SK-N-SH (cell line): ENCODE data around the gene TSHZ3. TPM values are rescaled to one million over a fixed set of nuclear protein-coding genes. Genes with fewer than 3 reads are reported as not detected.

Experiments used
- CTCF ChIA-PET: fragments of 300-600, 350-600 bp; formaldehyde crosslinking; extraction: SDS; loops from one replicate; lab custom pipeline; 2021; lab: Yijun Ruan, JAX
- POLR2A ChIA-PET: fragments of 350-600 bp; sonication (Branson Sonifier 250); formaldehyde crosslinking; extraction: SDS; loops from one replicate; lab custom pipeline; 2020; ENCODE audit warnings: antibody characterized with exemption, inconsistent platforms; lab: Yijun Ruan, JAX
- DNase-seq: peaks from one replicate; pipeline ENCODE4 v3.0.0; 2012
- H2AFZ ChIP-seq: fragments of 200-600 bp; sonication (generic); 2 replicates; pipeline ENCODE4 v1.8.1; 2016; ENCODE audit warnings: antibody characterized with exemption, mild to moderate bottlenecking, low read depth
- H3F3A ChIP-seq: fragments of 200-600 bp; sonication (generic); replicated peaks from 2 replicates; pipeline ENCODE3; 2016; ENCODE audit warnings: antibody characterized with exemption, mild to moderate bottlenecking; ENCODE audit not compliant: insufficient read depth
- H3K27ac ChIP-seq, 2 experiments: fragments of 200-500 bp in 1 of 2; fragments of 200-600 bp in 1 of 2; sonication (Bioruptor generic) in 1 of 2; sonication (generic), shearing (Covaris generic) in 1 of 2; 2 replicates each; pipeline versions ENCODE4 v1.5.1 to v1.6.1; 2014 to 2016; ENCODE audit warnings: low read depth in 2 of 2, inconsistent platforms in 1 of 2, low read length in 1 of 2, mild to moderate bottlenecking in 1 of 2, mixed read lengths in 1 of 2
- H3K27me3 ChIP-seq: fragments of 200-600 bp; sonication (generic), shearing (Covaris generic); 2 replicates; pipeline ENCODE4 v1.6.1; 2016; ENCODE audit warnings: mixed run types; ENCODE audit not compliant: insufficient read depth
- H3K36me3 ChIP-seq, 2 experiments: fragments of 200-500 bp in 1 of 2; fragments of 200-600 bp in 1 of 2; sonication (Bioruptor generic) in 1 of 2; sonication (generic) in 1 of 2; replicated peaks in 1 of 2; 2 replicates each; pipeline versions ENCODE3 to v1.5.1; 2014 to 2016; ENCODE audit warnings: low read length in 1 of 2, mild to moderate bottlenecking in 1 of 2; ENCODE audit not compliant: insufficient read depth in 2 of 2, control insufficient read depth in 1 of 2
- H3K4me1 ChIP-seq, 2 experiments: fragments of 200-500 bp in 1 of 2; fragments of 200-600 bp in 1 of 2; sonication (Bioruptor generic) in 1 of 2; sonication (generic), shearing (Covaris generic) in 1 of 2; 2 replicates each; pipeline versions ENCODE4 v1.5.1 to v1.6.1; 2014 to 2016; ENCODE audit warnings: low read depth in 1 of 2, low read length in 1 of 2, mixed run types in 1 of 2; ENCODE audit not compliant: insufficient read depth in 2 of 2, control insufficient read depth in 1 of 2
- H3K4me2 ChIP-seq: fragments of 200-600 bp; sonication (generic), shearing (Covaris generic); 2 replicates; pipeline ENCODE4 v1.6.1; 2017; ENCODE audit warnings: mixed run types
- H3K4me3 ChIP-seq, 2 experiments: fragments of 200-500 bp in 1 of 2; fragments of 200-600 bp in 1 of 2; sonication (Bioruptor generic) in 1 of 2; sonication (generic), shearing (Covaris generic) in 1 of 2; 2 replicates each; pipeline versions ENCODE4 v1.5.1 to v1.8.1; 2014 to 2016; ENCODE audit warnings: low read depth in 2 of 2, inconsistent platforms in 1 of 2, low read length in 1 of 2, mild to moderate bottlenecking in 1 of 2, mixed read lengths in 1 of 2, moderate library complexity in 1 of 2
- H3K79me2 ChIP-seq: fragments of 200-600 bp; sonication (generic); 2 replicates; pipeline ENCODE4 v1.8.1; 2017; ENCODE audit warnings: mild to moderate bottlenecking; ENCODE audit not compliant: insufficient read depth
- H3K9ac ChIP-seq: fragments of 200-600 bp; sonication (generic); 2 replicates; pipeline ENCODE4 v1.6.1; 2017; ENCODE audit warnings: mixed run types
- H3K9me2 ChIP-seq: fragments of 200-600 bp; sonication (generic); 2 replicates; pipeline ENCODE4 v1.6.1; 2017; ENCODE audit warnings: mixed run types
- H3K9me3 ChIP-seq: fragments of 200-600 bp; sonication (generic); 2 replicates; pipeline ENCODE4 v1.6.1; 2017; ENCODE audit warnings: mixed run types, mild to moderate bottlenecking, moderate library complexity
- H4K20me1 ChIP-seq: fragments of 200-600 bp; sonication (generic); 2 replicates; pipeline ENCODE4 v1.6.1; 2017; ENCODE audit warnings: mild to moderate bottlenecking, mixed run types; ENCODE audit not compliant: insufficient read depth
- CHD2 ChIP-seq: fragments of 150-350 bp; IDR thresholded peaks from 2 replicates; pipeline ENCODE4 v1.6.1; 2018; ENCODE audit warnings: low read length; ENCODE audit not compliant: partially characterized antibody
- EP300 ChIP-seq, 2 experiments: IDR thresholded peaks; 2 replicates each; pipeline versions ENCODE4 v1.4.0 to v1.6.1; 2012; ENCODE audit warnings: borderline replicate concordance in 1 of 2, low read depth in 1 of 2, low read length in 1 of 2
- FOXM1 ChIP-seq: IDR thresholded peaks from 2 replicates; pipeline ENCODE4 v1.4.0; 2012; ENCODE audit warnings: low read depth, mild to moderate bottlenecking
- GATA2 ChIP-seq: sonication (generic); formaldehyde crosslinking; IDR thresholded peaks from 2 replicates; pipeline ENCODE4 v1.5.0; 2020; ENCODE audit warnings: mild to moderate bottlenecking, missing genetic modification reagents
- IRF3 ChIP-seq: fragments of 150-350 bp; IDR thresholded peaks from 2 replicates; pipeline ENCODE4 v1.6.1; 2016; ENCODE audit warnings: mild to moderate bottlenecking, low read depth, low read length
- MAX ChIP-seq: IDR thresholded peaks from 2 replicates; pipeline ENCODE4 v1.4.0; 2012; ENCODE audit warnings: low read depth
- NFIC ChIP-seq: IDR thresholded peaks from 2 replicates; pipeline ENCODE4 v1.4.0; 2012; ENCODE audit warnings: borderline replicate concordance
- POLR2AphosphoS5 ChIP-seq: IDR thresholded peaks from 2 replicates; pipeline ENCODE4 v1.6.1; 2012; ENCODE audit warnings: low read depth, low read length
- RCOR1 ChIP-seq: fragments of 150-350 bp; IDR thresholded peaks from 2 replicates; pipeline ENCODE4 v1.6.1; 2017; ENCODE audit warnings: antibody characterized with exemption, low read length
- RFX5 ChIP-seq: IDR thresholded peaks from 2 replicates; pipeline ENCODE4 v1.6.1; 2012; ENCODE audit warnings: mild to moderate bottlenecking, improper control_type of control experiment, low read length
- TEAD4 ChIP-seq: IDR thresholded peaks from 2 replicates; pipeline ENCODE4 v1.4.0; 2012; ENCODE audit warnings: mild to moderate bottlenecking, borderline replicate concordance; ENCODE audit not compliant: insufficient read depth
- YY1 ChIP-seq: IDR thresholded peaks from 2 replicates; pipeline ENCODE4 v1.4.0; 2012; ENCODE audit warnings: low read depth, mild to moderate bottlenecking
- ZBTB33 ChIP-seq: IDR thresholded peaks from 2 replicates; pipeline ENCODE4 v1.4.0; 2012; ENCODE audit warnings: low read depth, borderline replicate concordance
- WGBS: methylation state at CpG from one replicate; pipeline ENCODE4 v1.1.6; 2017; ENCODE audit warnings: low lambda C conversion rate; 5-methylcytosine and 5-hydroxymethylcytosine counted together
- polyA plus RNA-seq, 3 experiments: library from polyadenylated mRNA; depleted of rRNA; stranded (reverse); fragments of >200 nt; gene quantifications; 2 replicates each; pipeline ENCODE4 v1.2.3, GENCODE V29; 2012
- TF ChIP-seq, protein P1 (sequence below): IDR thresholded peaks from 2 replicates; pipeline ENCODE4 v1.6.1; 2012; ENCODE audit warnings: mild to moderate bottlenecking, low read depth, low read length, moderate library complexity

Gene TSHZ3
- polyA plus RNA-seq, 1 of the 3 experiments (the other 2 are of a cell fraction): 3.3 TPM

DNA sequence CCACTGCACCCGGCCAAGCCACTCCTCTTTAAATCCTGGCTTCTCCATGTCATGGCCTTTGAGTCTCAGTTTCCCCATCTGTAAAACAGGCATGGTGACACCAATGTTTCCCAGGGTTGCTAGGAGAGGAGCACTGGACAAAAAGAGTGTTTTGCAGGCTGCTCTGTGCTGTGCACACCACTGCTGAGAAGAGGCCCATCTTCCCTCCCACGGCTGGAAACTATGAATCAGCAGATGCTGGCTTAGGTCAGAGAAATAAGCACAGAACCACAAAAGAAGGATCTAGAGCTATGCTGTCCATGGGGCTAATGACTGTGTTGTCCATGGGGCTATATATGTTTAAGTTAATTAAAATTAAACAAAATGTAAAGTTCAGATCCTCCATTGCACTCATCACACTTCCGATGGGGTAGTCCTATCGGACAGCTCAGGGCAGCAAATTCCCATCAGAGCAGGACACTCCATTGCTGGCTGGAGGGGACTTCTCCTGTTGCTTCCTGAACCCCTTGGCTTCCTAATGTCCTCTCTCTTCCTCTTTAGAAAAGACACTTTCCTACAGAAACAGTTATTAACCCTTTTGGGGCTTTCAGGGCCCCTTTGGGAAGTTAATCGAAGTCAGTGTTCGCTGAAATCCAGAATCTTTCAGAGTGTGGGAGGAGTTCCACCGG, 37.1 kb downstream of the TSHZ3 start (continued):
- TF ChIP-seq, protein P1, sequence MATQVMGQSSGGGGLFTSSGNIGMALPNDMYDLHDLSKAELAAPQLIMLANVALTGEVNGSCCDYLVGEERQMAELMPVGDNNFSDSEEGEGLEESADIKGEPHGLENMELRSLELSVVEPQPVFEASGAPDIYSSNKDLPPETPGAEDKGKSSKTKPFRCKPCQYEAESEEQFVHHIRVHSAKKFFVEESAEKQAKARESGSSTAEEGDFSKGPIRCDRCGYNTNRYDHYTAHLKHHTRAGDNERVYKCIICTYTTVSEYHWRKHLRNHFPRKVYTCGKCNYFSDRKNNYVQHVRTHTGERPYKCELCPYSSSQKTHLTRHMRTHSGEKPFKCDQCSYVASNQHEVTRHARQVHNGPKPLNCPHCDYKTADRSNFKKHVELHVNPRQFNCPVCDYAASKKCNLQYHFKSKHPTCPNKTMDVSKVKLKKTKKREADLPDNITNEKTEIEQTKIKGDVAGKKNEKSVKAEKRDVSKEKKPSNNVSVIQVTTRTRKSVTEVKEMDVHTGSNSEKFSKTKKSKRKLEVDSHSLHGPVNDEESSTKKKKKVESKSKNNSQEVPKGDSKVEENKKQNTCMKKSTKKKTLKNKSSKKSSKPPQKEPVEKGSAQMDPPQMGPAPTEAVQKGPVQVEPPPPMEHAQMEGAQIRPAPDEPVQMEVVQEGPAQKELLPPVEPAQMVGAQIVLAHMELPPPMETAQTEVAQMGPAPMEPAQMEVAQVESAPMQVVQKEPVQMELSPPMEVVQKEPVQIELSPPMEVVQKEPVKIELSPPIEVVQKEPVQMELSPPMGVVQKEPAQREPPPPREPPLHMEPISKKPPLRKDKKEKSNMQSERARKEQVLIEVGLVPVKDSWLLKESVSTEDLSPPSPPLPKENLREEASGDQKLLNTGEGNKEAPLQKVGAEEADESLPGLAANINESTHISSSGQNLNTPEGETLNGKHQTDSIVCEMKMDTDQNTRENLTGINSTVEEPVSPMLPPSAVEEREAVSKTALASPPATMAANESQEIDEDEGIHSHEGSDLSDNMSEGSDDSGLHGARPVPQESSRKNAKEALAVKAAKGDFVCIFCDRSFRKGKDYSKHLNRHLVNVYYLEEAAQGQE: no peak
- TF ChIP-seq ZBTB33 (no peak), GATA2 (CRISPR knock-in tag) (no peak), TEAD4 (no peak)
- TF ChIP-seq, all 33 proteins: peak for 0

DNA sequence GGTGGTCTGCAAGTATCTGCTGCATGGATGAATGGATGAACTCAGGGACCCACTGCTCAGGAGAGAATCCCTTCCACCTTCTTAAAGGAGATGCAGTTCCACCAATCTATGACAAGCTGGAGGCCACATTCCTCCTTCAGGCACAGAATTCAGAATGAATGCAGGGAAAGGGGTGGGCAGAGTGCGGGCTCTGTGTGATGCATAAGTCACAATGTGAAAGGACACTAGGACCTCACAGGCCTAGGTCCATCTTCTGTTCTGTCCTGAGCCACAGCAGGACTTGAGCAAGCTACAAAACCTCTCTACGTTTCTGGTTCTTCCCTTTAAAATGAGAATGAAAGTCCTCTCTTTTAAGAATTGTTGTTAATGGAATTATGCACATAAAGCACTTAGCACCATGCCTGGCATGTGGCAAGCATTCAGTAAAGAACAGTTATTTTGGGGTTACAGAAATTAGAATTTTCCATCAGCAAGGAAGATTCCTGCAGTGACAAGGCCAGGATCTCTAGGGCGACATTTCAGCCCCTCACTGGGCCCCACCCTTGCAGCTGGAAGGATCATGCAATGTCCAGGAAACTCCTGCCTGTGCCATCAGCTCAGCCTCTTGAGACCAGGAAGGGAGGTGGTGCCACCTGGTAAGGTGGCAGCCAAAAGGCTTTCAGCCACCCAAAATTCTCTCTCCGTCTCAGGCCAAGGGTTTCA, 38.7 kb downstream of the TSHZ3 start:
- Histone ChIP-seq H3K9me2 (no peaks in the 10 kb centered on the region), H3K27me3 (no peaks in the 10 kb centered on the region), H3F3A (no peaks in the 10 kb centered on the region), H3K4me1 (peaks cover 18 to 47% of the 10 kb centered on the region in 2 experiments; a peak in 3 of 4 replicates), H4K20me1 (no peaks in the 10 kb centered on the region), H3K27ac (no peak overlapping the region; a peak in 1 of 4 replicates), H3K9ac (no peak overlapping the region), H3K36me3 (no peaks in the 10 kb centered on the region), H3K9me3 (no peaks in the 10 kb centered on the region), H2AFZ (no peak overlapping the region), H3K4me2 (no peak overlapping the region), H3K4me3 (no peak overlapping the region), H3K79me2 (peaks cover 33% of the 10 kb centered on the region)
- 66% methylated on average over 4 of the region's 4 CpGs for WGBS
- ChIA-PET POLR2A (no interaction called here), CTCF (interaction anchor here (0.7 to 1.4 kb wide), 4 partner anchors 13 to 914 kb away, joined by 3 to 4 read pairs (median 3); no protein-coding TSS in a partner anchor)
- DNase-seq: no peak
- TF ChIP-seq YY1 (no peak), RFX5 (no peak), EP300 (IDR thresholded peaks at IDR 0.05; ENCODE audit: borderline replicate concordance in 1 of 2, low read depth in 1 of 2, low read length in 1 of 2) (no peak), IRF3 (no peak), NFIC (no peak), FOXM1 (no peak), CHD2 (no peak), RCOR1 (no peak), MAX (no peak), POLR2AphosphoS5 (no peak)
- TF ChIP-seq, protein P1: no peak
